K562 (cell line): ENCODE measurements around the gene USF2. TPM values are rescaled to one million over a fixed set of nuclear protein-coding genes. Genes with fewer than 3 reads are reported as not detected.
A peak's percentile ranks its signal among the peaks of the same experiment; 100 is the strongest.

Source experiments
- ATF7 ChIP-seq: fragments of 450-650 bp; IDR thresholded peaks from 2 replicates; pipeline ENCODE4 v1.7.1; 2014; ENCODE audit warnings: mild to moderate bottlenecking, moderate library complexity
- HDGF ChIP-seq: fragments of 450-650 bp; IDR thresholded peaks from 2 replicates; pipeline ENCODE4 v1.6.1; 2016
- HSF4 ChIP-seq: fragments of 250-450 bp; sonication (Bioruptor Pico); IDR thresholded peaks from 2 replicates; pipeline ENCODE4 v2.1.2; 2022; ENCODE audit warnings: mild to moderate bottlenecking, moderate library complexity, borderline replicate concordance
- MCM5 ChIP-seq: fragments of 450-650 bp; IDR thresholded peaks from 2 replicates; pipeline ENCODE4 v1.6.1; 2016; ENCODE audit warnings: low read depth
- OTX1 ChIP-seq: fragments of 450-650 bp; formaldehyde crosslinking; IDR thresholded peaks from 2 replicates; pipeline ENCODE4 v1.4.0; 2022; ENCODE audit warnings: mild to moderate bottlenecking
- SAP30 ChIP-seq: fragments of 200-600 bp; sonication (generic); IDR thresholded peaks from 2 replicates; pipeline ENCODE4 v1.6.1; 2012; ENCODE audit warnings: borderline replicate concordance, low read depth, mild to moderate bottlenecking, moderate library complexity, low read length, control low read depth, inconsistent platforms; ENCODE audit not compliant: insufficient read depth, poor library complexity, severe bottlenecking
- TAF1 ChIP-seq: IDR thresholded peaks from 2 replicates; pipeline ENCODE4 v1.6.1; 2011; ENCODE audit warnings: mild to moderate bottlenecking, low read length, moderate library complexity; ENCODE audit not compliant: insufficient read depth, control insufficient read depth, severe bottlenecking; ENCODE audit errors: extremely low read depth
- ZFP36 ChIP-seq: fragments of 150-350 bp; IDR thresholded peaks from 2 replicates; pipeline ENCODE4 v1.6.1; 2018; ENCODE audit warnings: low read length, low read depth; ENCODE audit not compliant: partially characterized antibody
- ZNF212 ChIP-seq: fragments of 450-650 bp; formaldehyde crosslinking; IDR thresholded peaks from 2 replicates; pipeline ENCODE4 v1.4.0; 2020; ENCODE audit warnings: mild to moderate bottlenecking
- ZNF41 ChIP-seq: fragments of 250-450 bp; sonication (Bioruptor Pico); conservative IDR thresholded peaks from 2 replicates; pipeline ENCODE4 v1.4.0; 2020; ENCODE audit warnings: mild to moderate bottlenecking
- ZNF696 ChIP-seq: fragments of 250-450 bp; sonication (Bioruptor Pico); conservative IDR thresholded peaks from 2 replicates; pipeline ENCODE4 v1.4.0; 2020; ENCODE audit warnings: mild to moderate bottlenecking, moderate library complexity
- ZNF75A ChIP-seq: fragments of 450-650 bp; formaldehyde crosslinking; IDR thresholded peaks from 2 replicates; pipeline ENCODE4 v1.4.0; 2020; ENCODE audit warnings: mild to moderate bottlenecking
- polyA plus RNA-seq, 8 experiments: library from polyadenylated mRNA; depleted of rRNA in 4 of 8; stranded (reverse) in 5 of 8; unstranded in 3 of 8; fragments of >200 nt; fragmentation: Nextera tagmentation in 2 of 8; fragmentation: Illumina TruSeq in 1 of 8; extraction: Ambion mirVana in 2 of 8; extraction: Trizol in 1 of 8; gene quantifications; 2 replicates each; pipeline versions ENCODE4 v1.2.1 to v1.2.3, GENCODE V29; 2011 to 2014; ENCODE audit warnings: inconsistent platforms in 1 of 8, missing spikeins in 1 of 8
- total RNA-seq, 7 experiments: library from RNA; depleted of rRNA in 6 of 7; stranded (reverse); fragments of >200 nt in 6 of 7; fragmentation: Illumina TruSeq in 2 of 7; extraction: Trizol in 2 of 7; gene quantifications; 2 replicates each; pipeline versions ENCODE4 v1.2.1 to v1.2.3, GENCODE V29; 2011 to 2021; ENCODE audit warnings: low replicate concordance in 1 of 7
- TF ChIP-seq, protein P1 (sequence below): fragments of 250-450 bp; sonication (Bioruptor Pico); IDR thresholded peaks from 2 replicates; pipeline ENCODE4 v1.8.0; 2021; ENCODE audit warnings: moderate library complexity, mild to moderate bottlenecking, inconsistent platforms
- TF ChIP-seq, protein P2 (sequence below): fragments of 450-650 bp; formaldehyde crosslinking; IDR thresholded peaks from 2 replicates; pipeline ENCODE4 v1.4.0; 2022; ENCODE audit warnings: missing genetic modification characterization
- TF ChIP-seq, protein P3 (sequence below): fragments of 450-650 bp; IDR thresholded peaks from 2 replicates; pipeline ENCODE4 v1.6.1; 2017; ENCODE audit warnings: antibody characterized with exemption
- TF ChIP-seq, protein P4 (sequence below), 2 experiments: fragments of 450-650 bp; IDR thresholded peaks; 2 replicates each; pipeline ENCODE4 v1.6.1; 2016
- TF ChIP-seq, protein P5 (sequence below): fragments of 450-650 bp; IDR thresholded peaks from 2 replicates; pipeline ENCODE4 v1.6.1; 2016
- TF ChIP-seq, protein P6 (sequence below): fragments of 250-450 bp; sonication (Bioruptor Pico); IDR thresholded peaks from 2 replicates; pipeline ENCODE4 v1.8.0; 2022; ENCODE audit warnings: inconsistent platforms

USF2 gene
- total and polyA plus RNA-seq, 9 of the 15 experiments (the other 6 are each of a cell fraction or from before 2014, with no cell fraction given), result 0.27 to 93.7 (median 58.4) TPM

DNA sequence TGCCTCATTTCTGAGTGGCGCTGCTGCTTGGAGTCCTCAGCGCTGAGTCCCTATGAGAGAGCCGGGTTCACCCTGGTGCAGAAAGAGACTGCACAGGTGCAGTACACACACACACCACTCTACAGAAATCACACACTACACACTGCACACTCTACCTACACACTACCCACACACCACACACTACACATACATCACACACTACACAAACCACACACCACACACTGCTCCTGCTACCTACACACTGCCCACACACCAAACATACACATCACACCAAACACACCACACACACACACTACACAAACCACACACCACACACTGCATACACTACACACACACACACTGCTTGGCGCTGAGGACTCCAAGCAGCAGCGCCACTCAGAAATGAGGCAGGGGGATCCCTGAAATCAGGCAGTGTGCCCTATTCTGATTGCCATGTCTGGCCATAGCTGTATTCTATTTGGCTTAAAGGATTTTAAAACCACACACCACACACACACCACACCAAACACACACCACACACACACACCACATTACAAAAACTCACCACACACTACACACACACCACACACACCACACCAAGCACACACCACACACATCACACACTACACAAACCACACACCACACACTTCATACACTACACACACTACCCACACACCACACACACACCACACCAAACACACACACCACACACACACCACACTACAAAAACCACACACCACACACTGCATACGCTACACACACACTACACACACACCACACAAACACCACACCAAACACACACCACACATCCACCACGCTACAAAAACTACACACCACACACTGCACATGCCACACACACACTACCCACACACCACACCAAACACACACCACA lies 28.1 kb downstream of the USF2 start (continued):
- TF ChIP-seq HDGF (peak; percentile 86), OTX1 (CRISPR knock-in tag) (peak; percentile 9; the same call in 1 of the 2 replicates), SAP30 (no peak), MCM5 (no peak), ATF7 (no peak), ZNF212 (CRISPR knock-in tag) (no peak), ZFP36 (no peak), ZNF41 (no peak), HSF4 (CRISPR knock-in tag) (no peak), TAF1 (no peak), ZNF75A (CRISPR knock-in tag) (no peak), ZNF696 (no peak)
- TF ChIP-seq, protein P1, sequence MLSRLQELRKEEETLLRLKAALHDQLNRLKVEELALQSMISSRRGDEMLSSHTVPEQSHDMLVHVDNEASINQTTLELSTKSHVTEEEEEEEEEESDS (CRISPR knock-in tag), result no peak
- TF ChIP-seq, protein P2, sequence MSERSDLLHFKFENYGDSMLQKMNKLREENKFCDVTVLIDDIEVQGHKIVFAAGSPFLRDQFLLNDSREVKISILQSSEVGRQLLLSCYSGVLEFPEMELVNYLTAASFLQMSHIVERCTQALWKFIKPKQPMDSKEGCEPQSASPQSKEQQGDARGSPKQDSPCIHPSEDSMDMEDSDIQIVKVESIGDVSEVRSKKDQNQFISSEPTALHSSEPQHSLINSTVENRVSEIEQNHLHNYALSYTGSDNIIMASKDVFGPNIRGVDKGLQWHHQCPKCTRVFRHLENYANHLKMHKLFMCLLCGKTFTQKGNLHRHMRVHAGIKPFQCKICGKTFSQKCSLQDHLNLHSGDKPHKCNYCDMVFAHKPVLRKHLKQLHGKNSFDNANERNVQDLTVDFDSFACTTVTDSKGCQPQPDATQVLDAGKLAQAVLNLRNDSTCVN (CRISPR knock-in tag), result peak; percentile 46; the same call in 1 of the 2 replicates
- TF ChIP-seq, protein P3, sequence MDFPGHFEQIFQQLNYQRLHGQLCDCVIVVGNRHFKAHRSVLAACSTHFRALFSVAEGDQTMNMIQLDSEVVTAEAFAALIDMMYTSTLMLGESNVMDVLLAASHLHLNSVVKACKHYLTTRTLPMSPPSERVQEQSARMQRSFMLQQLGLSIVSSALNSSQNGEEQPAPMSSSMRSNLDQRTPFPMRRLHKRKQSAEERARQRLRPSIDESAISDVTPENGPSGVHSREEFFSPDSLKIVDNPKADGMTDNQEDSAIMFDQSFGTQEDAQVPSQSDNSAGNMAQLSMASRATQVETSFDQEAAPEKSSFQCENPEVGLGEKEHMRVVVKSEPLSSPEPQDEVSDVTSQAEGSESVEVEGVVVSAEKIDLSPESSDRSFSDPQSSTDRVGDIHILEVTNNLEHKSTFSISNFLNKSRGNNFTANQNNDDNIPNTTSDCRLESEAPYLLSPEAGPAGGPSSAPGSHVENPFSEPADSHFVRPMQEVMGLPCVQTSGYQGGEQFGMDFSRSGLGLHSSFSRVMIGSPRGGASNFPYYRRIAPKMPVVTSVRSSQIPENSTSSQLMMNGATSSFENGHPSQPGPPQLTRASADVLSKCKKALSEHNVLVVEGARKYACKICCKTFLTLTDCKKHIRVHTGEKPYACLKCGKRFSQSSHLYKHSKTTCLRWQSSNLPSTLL, result peak; percentile 28; the same call in 1 of the 2 replicates
- TF ChIP-seq, protein P4, sequence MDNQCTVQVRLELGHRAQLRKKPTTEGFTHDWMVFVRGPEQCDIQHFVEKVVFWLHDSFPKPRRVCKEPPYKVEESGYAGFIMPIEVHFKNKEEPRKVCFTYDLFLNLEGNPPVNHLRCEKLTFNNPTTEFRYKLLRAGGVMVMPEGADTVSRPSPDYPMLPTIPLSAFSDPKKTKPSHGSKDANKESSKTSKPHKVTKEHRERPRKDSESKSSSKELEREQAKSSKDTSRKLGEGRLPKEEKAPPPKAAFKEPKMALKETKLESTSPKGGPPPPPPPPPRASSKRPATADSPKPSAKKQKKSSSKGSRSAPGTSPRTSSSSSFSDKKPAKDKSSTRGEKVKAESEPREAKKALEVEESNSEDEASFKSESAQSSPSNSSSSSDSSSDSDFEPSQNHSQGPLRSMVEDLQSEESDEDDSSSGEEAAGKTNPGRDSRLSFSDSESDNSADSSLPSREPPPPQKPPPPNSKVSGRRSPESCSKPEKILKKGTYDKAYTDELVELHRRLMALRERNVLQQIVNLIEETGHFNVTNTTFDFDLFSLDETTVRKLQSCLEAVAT (IDR thresholded peaks at IDR 0.05), result peak in 1 of 2 experiments; percentile 39; a peak in 1 of 4 replicates
- TF ChIP-seq, protein P5, sequence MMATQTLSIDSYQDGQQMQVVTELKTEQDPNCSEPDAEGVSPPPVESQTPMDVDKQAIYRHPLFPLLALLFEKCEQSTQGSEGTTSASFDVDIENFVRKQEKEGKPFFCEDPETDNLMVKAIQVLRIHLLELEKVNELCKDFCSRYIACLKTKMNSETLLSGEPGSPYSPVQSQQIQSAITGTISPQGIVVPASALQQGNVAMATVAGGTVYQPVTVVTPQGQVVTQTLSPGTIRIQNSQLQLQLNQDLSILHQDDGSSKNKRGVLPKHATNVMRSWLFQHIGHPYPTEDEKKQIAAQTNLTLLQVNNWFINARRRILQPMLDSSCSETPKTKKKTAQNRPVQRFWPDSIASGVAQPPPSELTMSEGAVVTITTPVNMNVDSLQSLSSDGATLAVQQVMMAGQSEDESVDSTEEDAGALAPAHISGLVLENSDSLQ, result no peak
- TF ChIP-seq, protein P6, sequence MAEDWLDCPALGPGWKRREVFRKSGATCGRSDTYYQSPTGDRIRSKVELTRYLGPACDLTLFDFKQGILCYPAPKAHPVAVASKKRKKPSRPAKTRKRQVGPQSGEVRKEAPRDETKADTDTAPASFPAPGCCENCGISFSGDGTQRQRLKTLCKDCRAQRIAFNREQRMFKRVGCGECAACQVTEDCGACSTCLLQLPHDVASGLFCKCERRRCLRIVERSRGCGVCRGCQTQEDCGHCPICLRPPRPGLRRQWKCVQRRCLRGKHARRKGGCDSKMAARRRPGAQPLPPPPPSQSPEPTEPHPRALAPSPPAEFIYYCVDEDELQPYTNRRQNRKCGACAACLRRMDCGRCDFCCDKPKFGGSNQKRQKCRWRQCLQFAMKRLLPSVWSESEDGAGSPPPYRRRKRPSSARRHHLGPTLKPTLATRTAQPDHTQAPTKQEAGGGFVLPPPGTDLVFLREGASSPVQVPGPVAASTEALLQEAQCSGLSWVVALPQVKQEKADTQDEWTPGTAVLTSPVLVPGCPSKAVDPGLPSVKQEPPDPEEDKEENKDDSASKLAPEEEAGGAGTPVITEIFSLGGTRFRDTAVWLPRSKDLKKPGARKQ (CRISPR knock-in tag), result no peak
